ENCODE data around the gene DDX3X.
"Not testable (repeated sequence)": the region's sequence is repeated elsewhere in the genome, so short reads cannot be mapped to it uniquely, and the experiment has no call there.

Gene DDX3X

DNA sequence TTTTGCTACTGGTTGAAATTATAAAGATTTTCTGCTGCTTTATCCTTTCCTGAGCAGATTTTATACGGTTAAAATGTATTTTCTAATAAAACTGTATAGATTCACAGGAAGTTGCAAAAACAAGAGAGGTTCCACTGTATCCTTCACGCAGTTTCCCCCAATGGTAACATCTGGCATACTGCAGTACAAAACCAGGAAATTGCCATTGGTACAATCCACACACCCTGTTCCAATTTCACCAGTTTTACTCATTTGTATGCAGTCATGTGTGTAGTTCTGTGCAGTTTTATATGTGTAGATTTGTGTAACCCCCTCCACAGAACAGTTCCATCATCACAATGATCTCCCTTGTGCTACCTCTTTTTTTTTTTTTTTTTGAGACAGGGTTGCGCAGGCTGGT, 20.0 kb downstream of the DDX3X start:
- no peak for DNase-seq (ENCODE audit: insufficient read length, low spot score)
- FAIRE-seq = no peak

DNA sequence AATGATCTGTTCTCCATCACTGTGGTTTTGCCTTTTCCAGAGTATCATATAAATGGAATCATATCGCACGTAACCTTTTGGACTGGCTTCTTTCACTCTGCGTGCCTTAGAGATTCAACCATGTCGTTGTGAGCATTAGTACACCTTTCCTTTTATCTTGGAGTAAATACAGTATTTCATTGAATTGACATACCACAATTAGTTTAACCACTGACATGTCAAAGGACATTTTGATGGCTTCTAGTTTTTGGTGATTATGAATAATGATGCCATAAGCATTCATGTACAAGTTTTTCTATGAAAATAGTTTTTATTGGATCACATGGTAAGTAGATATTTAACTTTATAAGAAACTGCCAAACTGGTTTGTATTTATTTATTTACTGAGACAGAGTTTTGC, 35.2 kb downstream of the DDX3X start:
- DNase-seq (ENCODE audit: insufficient read length, low spot score) (no peak), FAIRE-seq (no peak)

DNA sequence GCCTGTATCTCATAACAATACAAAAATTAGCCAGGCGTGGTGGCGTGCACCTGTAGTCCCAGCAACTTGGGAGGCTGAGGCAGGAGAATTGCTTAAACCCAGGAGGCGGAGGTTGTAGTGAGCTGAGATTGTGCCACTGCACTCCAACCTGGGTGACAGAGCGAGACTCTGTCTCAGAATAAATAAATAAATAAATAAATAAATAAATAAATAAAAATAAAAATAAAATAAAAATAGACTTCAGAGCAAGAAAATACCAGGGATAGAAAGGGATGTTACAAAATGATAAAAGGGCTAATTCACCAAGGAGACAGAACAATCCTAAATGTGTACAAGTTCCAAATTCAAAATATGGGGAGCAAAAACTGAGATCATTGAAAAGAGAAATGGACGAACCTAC, 37.6 kb downstream of the DDX3X start:
- FAIRE-seq; DNase-seq (ENCODE audit: insufficient read length, low spot score): not testable (repeated sequence)

DNA sequence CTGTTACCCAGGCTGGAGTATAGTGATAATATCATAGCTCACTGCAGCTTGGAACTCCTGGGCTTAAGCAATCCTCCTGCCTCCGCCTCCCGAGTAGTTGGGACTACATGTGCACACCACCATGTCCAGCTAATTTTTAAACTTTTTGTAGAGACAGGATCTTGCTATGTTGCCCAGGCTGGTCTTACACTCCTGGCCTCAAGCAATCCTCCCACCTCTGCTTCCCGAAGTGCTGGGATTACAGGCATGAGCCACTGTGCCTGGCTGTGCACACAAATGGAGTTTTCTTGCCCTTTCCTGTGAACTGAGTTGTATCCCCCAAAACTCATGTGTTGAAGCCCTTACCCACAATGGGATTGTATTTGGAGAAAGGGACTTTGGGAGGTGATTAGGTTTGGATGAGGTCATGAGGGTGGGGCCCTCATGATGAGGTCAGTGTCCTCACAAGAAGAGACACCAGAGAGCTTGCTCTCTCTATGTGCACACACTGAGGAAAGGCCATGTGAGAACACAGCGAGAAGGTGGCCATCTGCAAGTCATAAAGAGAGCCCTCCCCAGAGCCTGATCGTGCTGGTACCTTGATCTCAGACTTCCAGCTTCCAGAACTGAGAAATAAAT, 40.1 kb downstream of the DDX3X start:
- DNase-seq (ENCODE audit: insufficient read length, low spot score) (no peak), FAIRE-seq (no peak)

DNA sequence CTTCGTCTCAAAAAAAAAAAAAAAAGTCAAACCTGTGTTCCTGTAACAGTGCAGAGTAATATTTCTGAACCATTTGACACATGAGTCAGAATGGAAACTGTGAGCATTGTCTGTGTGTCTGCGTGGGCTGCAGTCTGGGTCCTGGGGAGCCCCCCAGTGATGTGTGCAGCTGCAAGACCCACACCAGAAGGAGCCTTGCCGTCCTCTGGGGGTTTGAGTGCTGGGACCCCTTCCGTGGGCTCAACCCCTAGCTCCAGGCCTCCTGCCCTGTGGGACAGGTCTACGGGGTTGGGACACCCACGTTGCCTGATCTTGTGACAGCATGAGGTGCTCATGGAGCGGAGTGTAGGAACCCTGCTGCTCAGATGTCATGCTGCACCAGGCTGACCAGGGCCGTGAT, 43.7 kb downstream of the DDX3X start:
- FAIRE-seq = no peak

DNA sequence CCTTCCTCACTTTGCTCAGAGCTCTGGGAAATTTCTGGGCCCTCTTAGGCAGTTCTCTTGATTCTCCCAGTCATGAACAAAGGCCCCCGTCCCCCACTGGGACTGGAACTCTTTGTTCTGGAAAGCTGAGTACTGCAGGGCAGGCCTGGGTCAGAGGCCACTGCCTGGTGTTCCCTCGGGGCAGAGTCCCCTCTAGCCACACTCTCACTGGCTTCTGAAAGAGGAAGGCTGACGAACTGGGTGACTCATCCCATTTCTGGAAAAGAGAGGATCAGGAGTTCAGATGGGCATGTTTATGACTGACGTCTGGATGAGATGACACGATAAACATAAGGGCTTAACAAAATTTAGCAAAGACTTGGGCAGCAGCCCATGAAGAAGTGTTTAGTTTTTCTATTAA, 47.7 kb downstream of the DDX3X start:
- FAIRE-seq = peak; percentile 16
- DNase-seq (ENCODE audit: insufficient read length, low spot score) = peak; percentile 77

More for the DNA sequence above, 43.7 kb downstream of the DDX3X start:
- DNase-seq (ENCODE audit: insufficient read length, low spot score) = no peak

DNA sequence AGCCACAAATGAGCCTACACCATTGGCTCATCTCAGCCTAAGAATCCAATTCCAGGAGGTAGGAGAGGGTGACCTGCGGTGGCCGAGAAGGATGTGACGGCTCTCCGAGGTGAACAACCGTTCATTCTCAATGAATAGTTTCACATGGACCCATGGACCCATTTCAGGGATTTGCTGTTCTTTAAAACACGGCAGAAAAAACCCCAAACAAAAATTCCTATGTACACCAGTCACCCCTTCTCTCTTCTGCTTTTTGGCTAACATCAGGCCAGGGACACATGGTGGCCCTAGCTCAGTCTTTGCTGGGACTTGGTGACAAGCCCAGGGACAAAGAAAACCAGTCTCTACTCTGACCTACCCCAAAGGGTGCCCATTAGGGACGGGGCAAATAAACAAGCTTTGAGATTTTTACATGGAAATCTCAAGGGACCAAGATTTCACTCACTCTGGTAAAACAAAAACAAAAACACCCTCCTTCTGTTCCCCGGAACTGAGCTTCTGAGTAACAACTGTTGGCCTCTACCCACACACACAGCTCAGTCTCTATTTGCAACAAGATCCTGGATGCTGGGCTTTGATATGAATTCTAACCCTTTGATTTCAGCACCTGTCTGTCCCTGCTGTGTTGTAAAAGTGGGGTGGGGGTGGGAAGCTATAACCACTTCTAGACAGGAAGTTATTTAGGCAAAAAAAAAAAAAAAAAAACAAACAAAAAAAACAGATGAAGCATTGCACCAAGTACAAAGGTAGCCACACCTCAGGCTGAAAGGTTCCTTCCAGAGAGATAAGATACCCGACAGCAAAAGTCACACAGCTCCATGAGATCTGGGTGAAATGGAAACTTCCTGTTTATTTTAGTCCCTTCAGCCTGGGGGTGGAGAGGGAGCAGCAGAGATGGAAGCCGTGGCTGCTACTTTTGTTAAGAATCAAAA, 49.0 kb downstream of the DDX3X start:
- FAIRE-seq = no peak
- DNase-seq (ENCODE audit: insufficient read length, low spot score) = no peak

DNA sequence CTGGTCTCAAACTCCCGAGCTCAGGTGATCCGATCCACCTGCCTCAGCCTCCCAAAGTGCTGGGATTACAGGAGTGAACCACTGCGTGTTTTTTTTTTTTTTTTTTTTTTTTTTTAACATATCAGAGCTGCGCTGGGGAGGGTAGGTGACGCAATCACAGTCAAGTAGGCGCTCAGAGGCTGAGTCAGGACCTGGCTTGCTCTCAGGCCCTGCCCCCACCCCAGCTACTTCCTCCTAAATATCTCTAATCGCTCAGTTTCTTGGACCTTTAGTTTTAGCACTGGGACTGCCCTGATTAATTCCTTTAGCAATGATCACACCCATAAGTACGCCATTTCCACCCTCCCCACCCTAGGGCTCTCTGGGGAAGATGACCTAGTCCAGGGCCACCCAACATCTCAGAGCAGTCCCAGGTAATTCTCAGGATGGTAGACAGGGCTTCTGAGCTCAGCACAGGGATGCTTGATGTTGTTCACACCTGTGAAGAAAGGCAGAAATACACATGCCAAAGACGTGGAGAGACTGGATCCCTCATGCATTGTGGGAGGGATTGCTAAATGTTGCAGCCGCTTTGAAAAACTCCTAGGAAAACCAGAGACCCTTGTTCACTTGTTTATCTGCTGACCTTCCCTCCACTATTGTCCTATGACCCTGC, 50.2 kb downstream of the DDX3X start:
- DNase-seq (ENCODE audit: insufficient read length, low spot score) (peak; percentile 63), FAIRE-seq (peak; percentile 23)

DNA sequence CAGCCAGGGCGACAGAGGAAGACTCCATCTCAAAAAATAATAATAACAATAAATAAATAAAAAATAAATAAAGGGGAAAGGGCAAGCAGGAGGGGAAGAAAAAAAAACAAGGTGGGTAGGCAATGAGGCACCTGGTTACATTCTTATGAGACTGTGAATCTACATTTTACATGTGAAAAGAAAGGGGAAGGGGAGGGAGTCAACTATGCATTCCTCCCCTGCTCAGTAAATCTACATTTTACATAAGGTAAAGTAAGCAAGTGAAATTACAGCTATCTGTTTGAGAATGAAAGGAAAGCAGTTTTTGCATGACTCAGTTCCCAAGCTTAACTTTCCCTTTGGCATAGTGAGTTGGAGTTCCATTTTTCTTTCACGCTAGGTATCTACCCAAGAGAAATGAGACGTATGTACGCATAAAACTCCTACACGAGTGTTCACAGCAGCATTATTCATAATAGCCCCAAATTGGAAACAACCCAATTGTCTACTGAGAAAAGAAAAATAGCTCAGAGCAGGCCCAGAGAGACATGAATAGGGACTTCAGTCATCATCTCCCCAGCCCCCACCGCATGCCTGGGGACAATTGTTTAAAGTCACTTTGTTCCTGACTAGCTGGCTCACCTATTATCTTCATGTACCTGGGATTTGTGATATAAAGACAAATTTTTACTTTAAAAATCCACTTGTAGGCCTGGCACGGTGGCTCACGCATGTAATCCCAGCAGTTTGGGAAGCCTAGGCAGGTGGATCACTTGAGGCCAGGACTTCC, 52.4 kb downstream of the DDX3X start:
- FAIRE-seq = peak; percentile 4
- no peak for DNase-seq (ENCODE audit: insufficient read length, low spot score)

DNA sequence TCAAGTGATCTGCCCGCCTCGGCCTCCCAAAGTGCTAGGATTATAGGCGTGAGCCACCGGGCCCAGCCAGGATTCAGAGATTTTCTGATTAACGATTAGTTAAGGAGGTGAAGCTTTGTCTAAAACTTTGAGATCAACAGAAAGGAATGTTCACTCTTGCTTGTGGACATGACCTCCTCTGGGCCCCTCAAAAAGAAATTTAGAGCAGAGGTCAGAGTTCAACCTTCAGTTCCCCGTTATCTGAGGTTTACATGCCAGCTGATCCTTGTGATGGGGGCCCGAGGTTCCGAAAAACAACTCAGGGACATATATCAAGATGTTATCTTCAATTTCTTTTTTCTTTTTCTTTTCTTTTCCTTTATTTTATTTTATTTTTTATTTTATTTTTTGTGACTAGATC, 54.6 kb downstream of the DDX3X start:
- FAIRE-seq = no peak

DNA sequence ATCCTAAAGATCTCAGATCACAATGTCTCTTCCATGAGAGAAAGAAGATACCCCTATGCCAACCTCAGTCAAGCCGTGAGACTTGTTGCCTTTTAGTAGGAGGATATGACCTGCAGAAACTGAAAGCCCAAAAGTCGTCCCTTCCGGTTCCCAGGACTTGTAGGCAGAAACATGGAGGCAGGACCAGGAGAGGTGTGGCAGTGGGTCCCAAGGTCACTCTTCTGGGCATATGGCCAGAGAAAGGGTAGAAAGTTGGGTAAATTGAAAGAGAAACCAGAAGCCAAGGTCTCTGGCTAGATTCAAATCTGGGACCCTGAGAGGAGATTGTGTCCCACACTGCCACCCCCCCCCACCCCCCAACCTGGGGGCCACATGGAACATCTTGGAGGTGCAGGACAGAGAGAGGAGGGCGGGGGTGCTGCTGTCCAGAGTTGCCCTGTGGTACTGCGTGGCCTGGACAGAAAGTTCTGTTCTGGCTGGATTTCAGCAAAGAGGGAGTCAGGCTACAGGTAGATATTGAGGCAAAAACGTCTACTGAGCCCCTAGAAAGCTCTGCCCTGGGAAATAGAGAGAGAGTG, 55.4 kb downstream of the DDX3X start:
- DNase-seq (ENCODE audit: insufficient read length, low spot score) = no peak
- no peak for FAIRE-seq

More for the DNA sequence above, 54.6 kb downstream of the DDX3X start:
- no peak for DNase-seq (ENCODE audit: insufficient read length, low spot score)

DNA sequence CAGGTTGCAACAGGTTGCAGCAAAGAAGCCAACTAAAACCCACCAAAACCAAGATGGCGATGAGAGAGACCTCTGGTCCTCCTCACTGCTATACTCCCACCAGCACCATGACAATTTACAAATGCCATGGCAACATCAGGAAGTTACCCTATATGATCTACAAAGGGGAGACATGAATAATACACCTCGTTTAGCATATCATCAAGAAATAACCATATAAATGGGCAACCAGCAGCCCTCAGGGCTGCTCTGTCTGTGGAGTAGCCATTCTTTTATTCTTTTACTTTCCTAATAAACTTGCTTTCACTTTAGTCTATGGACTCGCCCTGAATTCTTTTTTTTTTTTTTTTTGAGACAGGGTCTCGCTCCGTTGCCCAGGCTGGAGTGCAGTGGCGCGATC, 56.6 kb downstream of the DDX3X start:
- not testable (repeated sequence) for DNase-seq (ENCODE audit: insufficient read length, low spot score); FAIRE-seq

DNA sequence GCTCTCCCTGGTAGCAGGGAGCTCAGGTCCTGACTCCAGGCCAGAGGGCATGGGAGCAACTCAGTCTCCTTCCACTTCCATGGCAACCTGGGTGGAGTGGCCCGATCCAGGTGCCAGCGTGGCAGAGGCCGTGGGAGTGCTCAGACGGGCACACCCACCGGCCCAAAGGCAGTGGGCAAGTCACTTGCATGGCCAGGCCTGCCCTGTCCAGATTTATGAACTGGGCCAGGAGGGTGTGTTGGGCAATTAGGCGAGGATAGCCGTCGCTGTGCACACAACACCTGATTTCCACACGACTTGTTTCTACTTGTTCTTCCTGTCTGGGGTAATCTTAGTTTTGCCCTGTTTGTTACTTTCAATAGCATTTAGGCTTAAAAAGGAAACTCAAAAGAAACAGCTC, 57.6 kb downstream of the DDX3X start:
- no peak for DNase-seq (ENCODE audit: insufficient read length, low spot score)
- no peak for FAIRE-seq

DNA sequence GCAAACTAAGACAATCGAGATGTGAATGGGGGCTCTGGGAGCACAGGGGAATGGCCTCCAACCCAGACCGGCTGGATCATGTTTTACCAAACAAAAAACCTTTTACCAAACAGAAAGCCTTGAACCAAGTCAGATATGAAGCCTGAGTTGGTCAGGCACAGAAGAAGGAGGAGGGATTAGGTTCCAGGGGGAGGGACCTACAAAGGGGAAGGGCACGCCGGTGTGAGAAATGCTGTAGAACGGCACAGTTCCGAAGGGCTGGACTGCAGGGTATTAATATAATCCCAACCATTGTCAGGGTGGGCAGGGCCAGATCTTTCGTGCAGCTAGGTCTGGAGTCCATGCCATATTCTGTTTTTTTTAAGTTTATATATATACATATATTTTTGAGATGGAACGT, 60.3 kb downstream of the DDX3X start:
- no peak for FAIRE-seq
- DNase-seq (ENCODE audit: insufficient read length, low spot score) = no peak

DNA sequence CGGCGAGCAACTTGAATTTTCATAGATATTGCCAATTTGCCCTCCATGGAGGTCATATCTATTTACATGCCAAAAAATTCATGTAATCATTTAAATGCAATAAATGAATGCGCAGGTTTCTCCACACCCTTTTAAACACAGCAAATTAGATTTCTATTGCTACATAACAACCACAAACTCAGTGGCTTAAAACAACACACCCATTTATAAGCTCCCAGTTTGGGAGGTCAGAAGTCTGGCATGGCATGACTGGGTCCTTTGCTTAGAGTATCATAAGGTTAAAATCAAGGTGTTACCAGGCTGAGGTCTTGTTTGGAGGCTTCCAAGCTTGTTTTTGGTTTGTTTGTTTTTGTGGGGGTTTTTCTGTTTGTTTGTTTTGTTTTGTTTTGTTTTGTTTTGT, 63.3 kb downstream of the DDX3X start:
- FAIRE-seq (no peak), DNase-seq (ENCODE audit: insufficient read length, low spot score) (no peak)

DNA sequence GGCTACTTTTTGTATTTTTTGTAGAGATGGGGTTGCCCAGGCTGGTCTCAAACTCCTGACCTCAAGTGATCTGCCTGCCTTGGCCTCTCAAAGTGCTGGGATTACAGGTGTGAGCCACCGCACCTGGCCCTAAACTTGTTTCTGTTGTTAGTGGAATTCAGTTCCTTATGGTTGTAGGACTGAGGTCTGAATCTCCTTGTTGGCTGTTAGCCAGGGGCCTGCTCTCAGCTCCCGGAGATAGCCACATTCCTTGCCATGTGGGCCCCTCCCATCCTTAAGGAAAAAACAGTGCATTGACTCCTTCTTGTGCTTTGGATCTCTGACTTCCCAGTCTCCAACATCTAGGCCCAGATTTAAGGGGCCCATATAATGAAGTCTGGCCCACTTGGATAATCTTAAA, 63.8 kb downstream of the DDX3X start:
- DNase-seq (ENCODE audit: insufficient read length, low spot score) (no peak), FAIRE-seq (no peak)

DNA sequence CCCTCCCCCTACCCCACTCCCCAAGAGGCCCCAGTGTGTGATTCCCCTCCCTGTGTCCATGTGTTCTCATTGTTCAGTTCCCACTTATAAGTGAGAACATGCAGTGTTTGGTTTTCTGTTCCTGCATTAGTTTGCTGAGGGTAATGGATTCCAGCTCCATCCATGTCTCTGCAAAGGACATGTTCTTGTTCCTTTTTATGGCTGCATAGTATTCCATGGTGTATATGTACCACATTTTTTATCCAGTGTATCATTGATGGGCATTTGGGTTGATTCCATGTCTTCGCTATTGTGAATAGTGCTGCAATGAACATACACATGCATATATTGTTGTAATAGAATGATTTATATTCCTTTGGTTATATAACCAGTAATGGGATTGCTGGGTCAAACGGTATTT, 68.6 kb downstream of the DDX3X start:
- not testable (repeated sequence) for DNase-seq (ENCODE audit: insufficient read length, low spot score); FAIRE-seq

DNA sequence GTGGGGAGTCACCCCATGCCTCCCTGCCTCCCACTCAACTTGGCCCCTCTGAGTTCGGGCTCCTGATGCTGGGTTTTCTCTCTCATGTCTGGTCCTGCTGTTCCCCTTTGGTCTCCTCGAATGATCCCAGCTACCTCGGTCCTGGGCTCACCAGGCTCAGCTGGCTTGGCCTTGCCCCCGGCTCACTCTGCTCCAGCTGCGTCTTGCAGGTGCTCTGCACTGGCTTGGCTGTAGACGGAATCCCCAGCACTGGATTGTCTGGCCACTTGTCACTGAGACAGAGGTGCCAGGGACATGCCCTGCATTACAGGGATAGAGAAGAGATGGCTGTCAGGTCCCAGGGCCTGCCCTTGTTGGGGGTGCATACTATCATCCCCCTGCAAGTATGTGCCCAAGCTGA, 71.6 kb downstream of the DDX3X start:
- no peak for DNase-seq (ENCODE audit: insufficient read length, low spot score)
- no peak for FAIRE-seq

DNA sequence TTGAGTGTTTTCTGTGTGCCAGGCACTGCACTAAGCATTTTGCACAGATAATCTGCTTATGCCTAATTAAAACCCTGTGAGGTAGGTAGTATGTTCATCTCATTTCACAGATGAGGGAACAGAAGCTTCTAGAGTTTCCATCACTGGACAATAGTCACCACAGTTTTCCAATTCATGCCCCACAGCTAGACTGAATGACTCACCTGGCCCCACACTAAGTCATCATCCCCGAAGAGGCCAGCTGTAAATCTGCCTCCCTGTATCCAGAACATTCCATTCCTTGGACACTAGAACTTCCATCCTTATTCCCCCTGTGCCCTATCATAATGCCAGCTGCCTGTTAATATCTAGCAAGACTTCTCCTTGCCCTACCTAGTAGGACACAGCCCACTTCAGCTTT, 72.2 kb downstream of the DDX3X start:
- no peak for FAIRE-seq
- no peak for DNase-seq (ENCODE audit: insufficient read length, low spot score)

DNA sequence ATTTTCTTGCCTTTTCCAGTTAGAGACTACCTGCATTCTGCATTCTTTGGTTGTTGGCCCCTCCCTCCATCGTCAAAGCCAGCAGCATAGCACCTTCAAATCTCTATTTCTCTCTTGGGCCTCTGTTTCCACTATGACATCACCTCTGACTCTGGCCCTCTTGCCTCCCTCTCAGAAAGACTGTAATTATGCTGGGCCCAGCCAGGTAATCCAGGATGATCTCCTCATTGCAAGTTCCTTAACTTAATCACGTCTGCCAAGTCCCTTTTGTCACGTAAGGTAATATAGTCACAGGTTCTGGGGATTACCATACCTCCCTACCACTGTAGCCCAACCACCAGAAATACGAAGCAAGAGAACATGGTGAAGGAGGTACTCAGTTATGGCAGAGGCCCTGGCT, 73.9 kb downstream of the DDX3X start:
- FAIRE-seq = no peak
- no peak for DNase-seq (ENCODE audit: insufficient read length, low spot score)

DNA sequence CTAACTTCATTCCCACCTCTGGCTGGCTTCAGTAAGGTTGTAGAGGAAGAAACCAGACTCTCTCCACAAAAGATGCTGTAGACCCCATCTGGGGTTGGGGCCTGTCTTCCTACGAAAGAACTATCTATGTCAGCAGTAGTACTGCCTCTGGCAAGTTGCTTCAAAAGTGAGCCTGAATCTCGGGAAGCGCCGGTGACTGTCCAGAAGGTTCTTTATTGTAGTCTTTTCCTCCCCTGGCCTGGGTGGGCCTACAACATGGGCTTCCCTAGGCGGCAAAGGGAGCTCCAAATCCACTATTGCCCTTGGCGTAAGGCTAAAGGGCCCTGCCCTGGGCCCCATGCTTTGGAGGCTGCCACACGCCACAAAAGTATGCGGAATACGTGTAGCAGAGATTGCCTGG, 74.6 kb downstream of the DDX3X start:
- FAIRE-seq (no peak), DNase-seq (ENCODE audit: insufficient read length, low spot score) (no peak)

Measured in HTR-8/SVneo (cell line).